GM18907 (cell line): ENCODE results near the gene TTC13.

Experiments
- ATAC-seq: cut with Tn5 transposase; IDR thresholded peaks from one replicate; pipeline ENCODE4 v1.9.1; 2021; ENCODE audit warnings: mild to moderate bottlenecking, moderate library complexity; ENCODE audit not compliant: unreplicated experiment

TTC13 gene

GRCh38 chr1:230910755-230911117 is 67.9 kb downstream of the TTC13 start:
- no peak for ATAC-seq

- no peak for ATAC-seq
These were observed 68.5 kb downstream of the TTC13 start for GRCh38 chr1:230909974-230910754.

GRCh38 chr1:230907472-230908205 is 71.0 kb downstream of the TTC13 start:
- ATAC-seq = no peak

GRCh38 chr1:230906226-230906625 is 72.4 kb downstream of the TTC13 start:
- ATAC-seq = no peak

- ATAC-seq = no peak
These were observed 72.9 kb downstream of the TTC13 start for GRCh38 chr1:230905733-230906132.

GRCh38 chr1:230902349-230902923 is 76.2 kb downstream of the TTC13 start:
- no peak for ATAC-seq

- ATAC-seq = no peak
These were observed 77.0 kb downstream of the TTC13 start for GRCh38 chr1:230901671-230902070.

- ATAC-seq = no peak
These were observed 77.7 kb downstream of the TTC13 start for GRCh38 chr1:230900984-230901383.

- ATAC-seq = no peak
These were observed 78.8 kb downstream of the TTC13 start for GRCh38 chr1:230899841-230900251.

GRCh38 chr1:230898748-230899147 is 79.9 kb downstream of the TTC13 start:
- ATAC-seq = no peak

GRCh38 chr1:230898144-230898543 is 80.5 kb downstream of the TTC13 start:
- ATAC-seq = no peak

GRCh38 chr1:230896779-230897178 is 81.9 kb downstream of the TTC13 start:
- no peak for ATAC-seq

GRCh38 chr1:230895452-230895851 is 83.2 kb downstream of the TTC13 start:
- no peak for ATAC-seq

- ATAC-seq = no peak
These were observed 84.0 kb downstream of the TTC13 start for GRCh38 chr1:230894664-230895063.

GRCh38 chr1:230894032-230894431 is 84.6 kb downstream of the TTC13 start:
- ATAC-seq = no peak

GRCh38 chr1:230892018-230892491 is 86.6 kb downstream of the TTC13 start:
- ATAC-seq = no peak

GRCh38 chr1:230891413-230891812 is 87.2 kb downstream of the TTC13 start:
- no peak for ATAC-seq

GRCh38 chr1:230884646-230885045 is 94.0 kb downstream of the TTC13 start:
- ATAC-seq = no peak

- no peak for ATAC-seq
These were observed 94.7 kb downstream of the TTC13 start for GRCh38 chr1:230883967-230884366.

- ATAC-seq = no peak
These were observed 98.9 kb downstream of the TTC13 start for GRCh38 chr1:230879778-230880177.

GRCh38 chr1:230878591-230878990 is 100.1 kb downstream of the TTC13 start:
- no peak for ATAC-seq
